Activated CD8-positive, alpha-beta T cell treated with anti-CD3 and anti-CD28 coated beads, Interleukin-2, amount 10 ng/mL, durations not matched to agents 7 days and 5 days (primary cell): Measurements from ENCODE around the gene YKT6. TPM values are rescaled to one million over a fixed set of nuclear protein-coding genes. Genes with fewer than 3 reads are reported as not detected.
"Not testable (repeated sequence)": the region's sequence is repeated elsewhere in the genome, so short reads cannot be mapped to it uniquely, and the experiment has no call there.

Source experiments
- ATAC-seq: fragments of 150-1000 bp; cut with Tn5 transposase; one replicate; pipeline ENCODE4 v1.10.0; 2021; ENCODE audit warnings: moderate library complexity
- CTCF ChIA-PET: fragments of 350-600 bp; sonication (Branson Sonifier 250); formaldehyde crosslinking; loops from one replicate; lab custom pipeline; 2021; ENCODE audit warnings: antibody characterized with exemption; lab: Charles Lee
- POLR2A ChIA-PET: fragments of 350-600 bp; sonication (Branson Sonifier 250); formaldehyde crosslinking; loops from one replicate; lab custom pipeline; 2021; ENCODE audit warnings: antibody characterized with exemption; lab: Charles Lee
- DNase-seq: peaks from one replicate; pipeline ENCODE4 v3.0.0-alpha.2; 2020
- H3K27ac Mint-ChIP-seq: one replicate; pipeline ENCODE4 v1.8.0; 2021; ENCODE audit warnings: mild to moderate bottlenecking, mixed read lengths
- H3K27me3 Mint-ChIP-seq: one replicate; pipeline ENCODE4 v1.8.0; 2021; ENCODE audit warnings: low read depth, mixed read lengths
- H3K36me3 Mint-ChIP-seq: one replicate; pipeline ENCODE4 v1.8.0; 2021; ENCODE audit warnings: low read depth, mixed read lengths
- H3K4me1 Mint-ChIP-seq: one replicate; pipeline ENCODE4 v1.8.0; 2021; ENCODE audit warnings: low read depth, mixed read lengths
- H3K4me3 Mint-ChIP-seq: one replicate; pipeline ENCODE4 v1.8.0; 2021; ENCODE audit warnings: mild to moderate bottlenecking, mixed read lengths
- H3K9me3 Mint-ChIP-seq: one replicate; pipeline ENCODE4 v1.8.0; 2022; ENCODE audit warnings: mixed read lengths; ENCODE audit not compliant: insufficient read depth
- total RNA-seq, 2 experiments: library from RNA; stranded (reverse); gene quantifications; one replicate each; pipeline ENCODE4 v1.2.3, GENCODE V29; 2021

The YKT6 gene
- total RNA-seq, 2 experiments from 2014 or later: 64.5 to 70.2 TPM

DNA sequence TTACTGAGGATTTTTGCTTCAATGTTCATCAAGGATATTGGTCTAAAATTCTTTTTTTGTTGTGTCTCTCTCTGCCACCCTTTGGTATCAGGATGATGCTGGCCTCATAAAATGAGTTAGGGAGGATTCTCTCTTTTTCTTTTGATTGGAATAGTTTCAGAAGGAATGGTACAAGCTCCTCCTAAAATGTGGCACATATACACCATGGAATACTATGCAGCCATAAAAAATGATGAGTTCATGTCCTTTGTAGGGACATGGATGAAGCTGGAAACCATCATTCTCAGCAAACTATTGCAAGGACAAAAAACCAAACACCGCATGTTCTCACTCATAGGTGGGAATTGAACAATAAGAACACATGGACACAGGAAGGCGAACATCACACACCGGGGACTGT lies 615 bp upstream of the YKT6 start:
- ChIA-PET POLR2A (interaction anchor here (1.2 to 1.4 kb wide), 2 partner anchors 119 to 156 kb away, joined by 3 to 4 read pairs; partner anchors contain the start of gene DBNL), CTCF (interaction anchor here (0.7 to 1.4 kb wide), 5 partner anchors 19 to 289 kb away, joined by 3 to 4 read pairs (median 4); no protein-coding TSS in a partner anchor)
- not testable (repeated sequence) for H3K27ac Mint-ChIP-seq, H3K27me3 Mint-ChIP-seq, H3K9me3 Mint-ChIP-seq, DNase-seq, ATAC-seq
- Mint-ChIP-seq H3K36me3 (peaks cover 12% of the 10 kb centered on the region), H3K4me1 (peaks cover 35% of the 10 kb centered on the region), H3K4me3 (peak overlapping the region; percentile 53)

DNA sequence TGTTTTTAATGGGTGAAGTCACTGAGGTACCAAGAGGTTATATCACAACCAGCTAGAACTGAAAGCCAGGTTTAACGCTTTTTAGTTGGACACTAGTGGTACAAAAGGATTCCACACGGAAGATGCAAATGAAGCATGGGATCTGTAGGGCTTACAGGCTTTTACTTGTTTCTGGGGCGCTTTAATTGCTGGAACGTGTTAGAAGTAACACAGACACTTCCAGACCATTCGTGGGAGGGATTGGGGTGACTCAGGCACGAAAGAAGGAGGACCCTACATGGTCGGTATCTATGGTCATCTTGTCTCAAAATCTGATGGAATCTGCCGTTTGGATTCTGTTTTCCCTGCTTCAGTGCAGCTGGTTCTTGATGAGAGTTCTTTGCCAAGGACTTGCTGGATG lies 1.0 kb downstream of the YKT6 start:
- Mint-ChIP-seq H3K36me3 (peaks cover 22% of the 10 kb centered on the region), H3K27ac (no peak overlapping the region), H3K4me1 (peaks cover 25% of the 10 kb centered on the region), H3K9me3 (no peaks in the 10 kb centered on the region), H3K4me3 (peak overlapping the region; percentile 79), H3K27me3 (no peaks in the 10 kb centered on the region)
- DNase-seq: no peak
- ATAC-seq: no peak
- ChIA-PET CTCF (interaction anchor here (0.8 to 1.4 kb wide), 7 partner anchors 11 to 182 kb away, joined by 3 to 5 read pairs (median 3); no protein-coding TSS in a partner anchor), POLR2A (interaction anchor here (0.6 to 1.3 kb wide), 2 partner anchors 13 to 268 kb away, joined by 4 read pairs; no protein-coding TSS in a partner anchor)

DNA sequence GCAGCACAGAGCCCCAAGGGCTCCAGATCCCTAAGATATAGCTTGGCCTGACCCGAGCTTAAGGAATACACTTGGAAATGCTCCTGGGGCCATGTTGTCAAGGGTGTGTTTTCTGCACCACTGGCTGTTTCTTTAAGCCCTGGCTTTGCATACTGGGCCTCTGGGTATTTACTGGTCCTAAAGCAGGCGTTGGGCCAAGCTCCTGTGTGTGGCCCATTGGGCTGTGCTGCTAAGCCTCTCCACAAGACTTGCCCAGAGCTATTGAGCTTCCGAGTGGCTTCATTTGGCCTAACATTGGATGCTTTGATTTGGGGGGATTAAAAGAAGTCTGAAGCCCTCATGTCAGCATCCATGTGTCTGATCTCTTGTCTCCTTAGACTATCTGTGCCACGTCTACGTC lies 5.2 kb downstream of the YKT6 start:
- Mint-ChIP-seq H3K9me3 (no peaks in the 10 kb centered on the region), H3K4me1 (peaks cover 22% of the 10 kb centered on the region), H3K27me3 (no peaks in the 10 kb centered on the region), H3K36me3 (peaks cover 40% of the 10 kb centered on the region), H3K27ac (no peak overlapping the region), H3K4me3 (no peak overlapping the region)
- no peak for DNase-seq
- ATAC-seq: no peak
- ChIA-PET POLR2A (no interaction called here), CTCF (no interaction called here)

DNA sequence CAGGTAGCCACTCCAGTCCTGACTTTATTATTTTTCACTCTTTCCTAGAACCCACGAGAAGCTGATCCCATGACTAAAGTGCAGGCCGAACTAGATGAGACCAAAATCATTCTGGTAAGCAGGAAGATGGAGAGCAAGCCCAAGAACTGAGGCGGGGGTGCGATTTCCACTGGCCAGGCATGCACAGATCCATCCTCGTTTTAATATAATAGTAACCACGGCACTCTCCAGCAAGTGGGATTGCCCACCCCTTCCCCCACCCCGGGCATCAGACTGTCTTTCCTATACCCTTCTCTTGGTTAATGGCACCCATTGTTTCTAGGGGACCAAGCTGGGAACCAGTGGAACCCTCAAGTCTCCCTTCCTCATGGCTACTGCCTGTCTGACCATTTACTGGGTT lies 7.3 kb downstream of the YKT6 start:
- Mint-ChIP-seq H3K36me3 (peaks cover 52% of the 10 kb centered on the region), H3K4me1 (peaks cover 21% of the 10 kb centered on the region), H3K9me3 (no peaks in the 10 kb centered on the region), H3K27ac (no peak overlapping the region), H3K27me3 (no peaks in the 10 kb centered on the region), H3K4me3 (no peak overlapping the region)
- DNase-seq: no peak
- POLR2A ChIA-PET: no interaction called here
- no peak for ATAC-seq
- CTCF ChIA-PET: no interaction called here

DNA sequence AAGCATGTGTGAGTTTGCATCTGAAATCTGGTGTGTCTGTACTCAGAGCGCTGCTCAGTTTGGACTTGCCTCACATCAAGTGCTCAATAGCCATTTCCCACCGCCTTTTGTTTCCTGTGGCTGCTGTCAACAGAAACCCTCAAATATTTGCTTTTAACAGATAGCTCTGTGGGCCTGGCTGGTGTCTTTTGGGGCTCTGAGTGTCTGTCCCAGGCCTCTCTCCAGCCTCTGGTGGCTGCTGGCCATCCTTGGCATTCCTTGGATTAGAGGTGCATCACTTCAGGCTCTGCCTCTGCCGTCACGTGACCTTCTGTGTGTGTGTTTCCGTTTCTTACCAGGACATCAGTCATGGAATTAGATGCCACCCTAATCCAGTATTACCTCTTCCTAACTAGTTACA lies 9.3 kb downstream of the YKT6 start:
- ATAC-seq: no peak

DNA sequence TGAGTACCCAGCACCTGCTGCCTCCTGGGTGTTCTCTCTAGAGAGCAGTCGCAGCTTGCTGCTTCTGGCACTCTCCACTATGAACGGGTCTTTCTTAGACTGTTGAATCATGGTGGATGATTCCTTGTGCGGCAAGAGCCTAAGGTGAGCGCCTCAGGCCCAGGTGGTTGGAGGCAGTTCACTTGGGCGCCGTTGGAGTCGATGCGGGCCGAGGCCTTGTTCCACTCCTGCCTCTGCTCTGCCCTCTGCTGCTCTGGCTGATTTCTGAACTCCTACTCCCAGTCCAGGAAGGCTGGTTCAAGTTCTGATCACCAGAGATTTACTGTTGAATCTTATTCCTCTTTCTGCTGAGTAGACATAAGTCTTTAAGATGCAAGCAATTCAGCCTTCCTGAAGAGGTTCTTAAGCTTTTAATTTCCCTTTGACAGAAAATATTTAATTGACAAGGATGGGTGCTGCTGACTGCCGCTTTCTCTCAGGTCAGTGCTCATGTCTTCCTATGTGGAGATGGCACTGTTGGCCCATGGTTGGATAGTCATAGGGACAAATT lies 10.4 kb downstream of the YKT6 start:
- POLR2A ChIA-PET: interaction anchor here (2.0 kb wide), 1 partner anchor 12 kb away, joined by 8 read pairs; no protein-coding TSS in a partner anchor
- Mint-ChIP-seq H3K27ac (peak overlapping the region; percentile 10), H3K4me1 (peaks cover 14% of the 10 kb centered on the region), H3K9me3 (no peaks in the 10 kb centered on the region), H3K4me3 (no peak overlapping the region), H3K27me3 (no peaks in the 10 kb centered on the region), H3K36me3 (peaks cover 42% of the 10 kb centered on the region)
- DNase-seq (no peak), ATAC-seq (no peak)
- CTCF ChIA-PET: no interaction called here

More for the DNA sequence above, 9.3 kb downstream of the YKT6 start:
- DNase-seq: no peak
- CTCF ChIA-PET: no interaction called here
- peaks cover 46% of the 10 kb centered on the region for H3K36me3 Mint-ChIP-seq
- H3K4me3 Mint-ChIP-seq: no peak overlapping the region
- POLR2A ChIA-PET: no interaction called here
- no peak overlapping the region for H3K27ac Mint-ChIP-seq
- peaks cover 14% of the 10 kb centered on the region for H3K4me1 Mint-ChIP-seq
- H3K27me3 Mint-ChIP-seq: no peaks in the 10 kb centered on the region
- no peaks in the 10 kb centered on the region for H3K9me3 Mint-ChIP-seq

DNA sequence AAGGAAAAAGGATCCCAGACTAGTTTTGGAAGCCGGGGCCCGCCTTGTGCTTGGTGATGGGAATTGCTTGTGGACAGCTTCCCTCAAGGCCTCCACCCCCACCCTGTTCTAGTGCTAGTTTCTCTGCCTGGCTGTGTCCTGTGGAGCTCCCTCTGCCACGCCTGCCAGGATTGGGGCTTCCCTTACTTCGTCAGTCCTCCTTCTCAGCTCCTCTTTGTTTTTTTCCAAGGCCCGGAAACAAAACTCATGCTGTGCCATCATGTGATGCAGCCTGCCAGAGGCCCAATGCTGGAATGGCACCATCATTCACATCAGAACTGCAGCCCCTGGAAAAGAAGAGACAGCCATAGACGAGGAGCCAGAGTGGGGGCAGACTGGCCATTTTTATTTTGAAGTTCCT lies 11.2 kb downstream of the YKT6 start:
- no peak overlapping the region for H3K4me3 Mint-ChIP-seq
- H3K4me1 Mint-ChIP-seq: peaks cover 14% of the 10 kb centered on the region
- POLR2A ChIA-PET: interaction anchor here (0.7 to 2.0 kb wide), 2 partner anchors 11 to 29 kb away, joined by 3 to 8 read pairs; no protein-coding TSS in a partner anchor
- peaks cover 36% of the 10 kb centered on the region for H3K36me3 Mint-ChIP-seq
- CTCF ChIA-PET: interaction anchor here (1.2 kb wide), 1 partner anchor 15 kb away, joined by 3 read pairs; no protein-coding TSS in a partner anchor
- no peak overlapping the region for H3K27ac Mint-ChIP-seq
- H3K27me3 Mint-ChIP-seq: no peaks in the 10 kb centered on the region
- ATAC-seq (no peak), DNase-seq (no peak)
- H3K9me3 Mint-ChIP-seq: no peaks in the 10 kb centered on the region

DNA sequence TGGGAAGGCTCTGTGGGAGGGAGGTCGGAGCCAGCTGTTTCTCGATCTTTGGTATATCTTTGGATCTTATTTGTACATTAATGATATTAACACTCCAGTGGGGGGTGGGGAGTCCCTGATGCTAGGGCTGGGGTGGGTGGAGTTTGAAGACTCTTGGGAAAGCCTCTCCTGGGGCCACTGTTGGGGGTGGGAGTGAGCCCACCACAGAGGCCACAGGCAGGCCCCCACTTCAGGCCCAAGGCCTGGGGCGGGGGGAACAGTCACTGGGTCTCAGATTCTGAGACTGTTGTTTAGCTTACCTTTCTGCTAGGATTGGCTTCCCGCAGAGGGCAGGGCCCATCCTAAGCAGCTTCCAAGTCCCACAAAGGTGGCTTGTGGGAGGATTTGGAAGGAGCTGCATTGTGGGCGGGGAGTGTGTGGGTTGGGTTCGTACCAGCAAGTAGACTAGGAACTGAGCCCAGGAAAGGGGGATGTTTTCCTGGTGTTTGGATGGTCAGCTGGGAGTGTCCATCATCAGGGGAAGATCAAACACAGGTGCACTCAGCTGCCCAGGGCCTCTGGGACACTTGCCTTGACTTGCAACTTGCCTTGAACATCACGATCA lies 11.9 kb downstream of the YKT6 start:
- CTCF ChIA-PET: interaction anchor here (1.2 to 1.5 kb wide), 3 partner anchors 8 to 15 kb away, joined by 3 to 5 read pairs (median 3); partner anchors contain the start of gene YKT6
- H3K27me3 Mint-ChIP-seq: no peaks in the 10 kb centered on the region
- H3K36me3 Mint-ChIP-seq: peaks cover 36% of the 10 kb centered on the region
- ATAC-seq (no peak), DNase-seq (no peak)
- POLR2A ChIA-PET: interaction anchor here (0.7 to 2.0 kb wide), 2 partner anchors 10 to 29 kb away, joined by 3 to 8 read pairs; no protein-coding TSS in a partner anchor
- H3K4me3 Mint-ChIP-seq: no peak overlapping the region
- H3K4me1 Mint-ChIP-seq: peaks cover 14% of the 10 kb centered on the region
- no peaks in the 10 kb centered on the region for H3K9me3 Mint-ChIP-seq
- H3K27ac Mint-ChIP-seq: no peak overlapping the region

DNA sequence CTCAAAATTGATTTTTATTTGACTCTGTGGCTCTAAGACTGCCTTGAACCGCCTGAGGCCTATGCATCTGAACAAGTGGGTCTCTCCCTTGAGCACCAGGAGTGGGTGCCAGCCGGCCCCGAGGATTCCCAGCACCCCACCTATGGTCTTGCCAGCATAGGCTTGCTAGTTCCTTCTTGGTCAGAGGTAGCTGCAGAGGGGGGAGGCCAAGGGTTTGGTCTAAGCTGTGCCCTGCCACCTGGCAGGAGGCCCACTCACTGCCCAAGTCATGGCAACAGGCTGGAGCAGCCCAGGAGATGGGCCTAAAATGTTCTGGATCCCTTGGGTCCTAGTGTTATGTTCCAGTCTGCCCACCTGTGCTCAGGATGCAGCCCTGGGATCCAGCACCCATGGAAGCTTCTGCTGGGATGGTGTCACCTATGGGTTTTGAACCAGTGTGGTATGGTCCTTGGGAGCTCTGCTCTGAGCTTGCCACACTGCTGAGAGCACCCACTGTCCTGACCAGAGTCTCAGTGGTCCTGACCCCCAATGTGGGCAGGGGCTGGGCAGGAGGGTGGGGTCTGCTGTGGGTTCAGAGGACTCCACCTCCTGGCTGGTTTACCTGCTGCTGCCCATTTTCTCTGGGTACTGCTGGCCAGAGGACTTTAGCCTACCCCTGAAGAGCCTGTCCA lies 12.6 kb downstream of the YKT6 start:
- Mint-ChIP-seq H3K36me3 (peaks cover 32% of the 10 kb centered on the region), H3K27me3 (no peaks in the 10 kb centered on the region), H3K27ac (peak overlapping the region; percentile 5), H3K9me3 (no peaks in the 10 kb centered on the region), H3K4me1 (peaks cover 14% of the 10 kb centered on the region), H3K4me3 (no peak overlapping the region)
- ChIA-PET CTCF (interaction anchor here (1.3 to 1.5 kb wide), 2 partner anchors 9 to 12 kb away, joined by 3 to 5 read pairs; partner anchors contain the start of gene YKT6), POLR2A (no interaction called here)
- ATAC-seq (no peak), DNase-seq (no peak)

DNA sequence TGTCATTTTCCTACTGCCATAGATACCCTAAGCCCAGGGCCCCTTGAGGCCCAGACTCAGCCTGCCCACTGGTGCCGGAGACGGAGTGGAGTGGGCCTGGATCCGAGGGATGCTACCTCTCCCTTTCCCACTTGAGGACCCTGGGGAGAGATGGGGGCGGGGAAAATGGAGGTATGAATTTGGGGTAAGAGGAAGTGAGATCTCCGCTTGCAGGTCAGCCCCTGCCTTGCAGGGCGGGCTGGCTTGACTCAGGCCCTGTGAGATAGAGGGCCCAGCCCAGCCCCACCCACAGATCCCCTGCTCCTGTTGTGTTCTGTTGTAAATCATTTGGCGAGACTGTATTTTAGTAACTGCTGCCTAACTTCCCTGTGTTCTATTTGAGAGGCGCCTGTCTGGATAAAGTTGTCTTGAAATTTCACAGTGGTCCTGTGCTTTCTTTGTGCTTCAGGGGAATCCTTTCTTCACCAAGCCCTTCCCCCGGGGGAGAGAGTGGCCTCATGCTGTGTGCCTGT lies 13.2 kb downstream of the YKT6 start:
- peaks cover 14% of the 10 kb centered on the region for H3K4me1 Mint-ChIP-seq
- no peak for ATAC-seq
- H3K27ac Mint-ChIP-seq: no peak overlapping the region
- peaks cover 28% of the 10 kb centered on the region for H3K36me3 Mint-ChIP-seq
- no peaks in the 10 kb centered on the region for H3K27me3 Mint-ChIP-seq
- no peak overlapping the region for H3K4me3 Mint-ChIP-seq
- POLR2A ChIA-PET: interaction anchor here (1.2 kb wide), 1 partner anchor 13 kb away, joined by 4 read pairs; the partner anchor contains the start of gene YKT6
- no peak for DNase-seq
- no peaks in the 10 kb centered on the region for H3K9me3 Mint-ChIP-seq
- CTCF ChIA-PET: interaction anchor here (1.0 to 1.5 kb wide), 4 partner anchors 9 to 83 kb away, joined by 3 to 5 read pairs (median 3); partner anchors contain the start of gene YKT6

DNA sequence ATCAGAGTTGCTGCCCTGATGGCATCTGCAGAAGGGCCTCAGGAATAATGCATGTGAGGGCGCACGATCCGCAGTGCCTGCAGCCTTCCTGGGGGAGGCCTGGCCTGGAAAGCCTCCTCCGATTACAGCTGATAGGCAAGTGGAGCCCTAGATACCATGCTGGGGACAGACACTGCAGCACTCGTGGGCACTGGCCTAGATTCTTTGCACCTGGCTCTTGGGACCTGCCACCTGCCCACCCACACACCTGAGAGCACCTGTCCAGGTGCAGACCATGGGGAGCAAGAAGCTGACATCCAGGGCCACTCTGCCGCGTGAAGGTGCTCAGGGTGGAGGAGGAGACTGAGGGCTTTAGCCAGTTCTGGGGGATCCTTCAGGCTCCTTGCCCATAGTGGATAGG lies 14.8 kb downstream of the YKT6 start:
- ChIA-PET CTCF (no interaction called here), POLR2A (no interaction called here)
- Mint-ChIP-seq H3K4me1 (peaks cover 14% of the 10 kb centered on the region), H3K27ac (no peak overlapping the region), H3K9me3 (no peaks in the 10 kb centered on the region), H3K4me3 (no peak overlapping the region), H3K36me3 (peaks cover 19% of the 10 kb centered on the region), H3K27me3 (no peaks in the 10 kb centered on the region)
- no peak for DNase-seq
- no peak for ATAC-seq
